K562 (cell line): ENCODE data around the gene SIGMAR1. TPM values are rescaled to one million over a fixed set of nuclear protein-coding genes. Genes with fewer than 3 reads are reported as not detected.

Experiments
- HDAC6 ChIP-seq: IDR thresholded peaks from 2 replicates; pipeline ENCODE4 v1.6.1; 2012; ENCODE audit warnings: low read depth, mild to moderate bottlenecking, control low read depth, inconsistent platforms, low read length, moderate library complexity
- NCOA4 ChIP-seq: fragments of 450-650 bp; IDR thresholded peaks from 2 replicates; pipeline ENCODE4 v1.6.1; 2018; ENCODE audit warnings: mild to moderate bottlenecking; ENCODE audit not compliant: partially characterized antibody
- NFXL1 ChIP-seq: fragments of 450-650 bp; formaldehyde crosslinking; IDR thresholded peaks from 2 replicates; pipeline ENCODE4 v1.4.0; 2021; ENCODE audit warnings: mild to moderate bottlenecking
- NRF1 ChIP-seq, 2 experiments: fragments of 450-650 bp; IDR thresholded peaks in 1 of 2; conservative IDR thresholded peaks in 1 of 2; 2 replicates each; pipeline ENCODE4 v1.6.1; 2014; ENCODE audit warnings: mild to moderate bottlenecking in 2 of 2
- ZMIZ1 ChIP-seq, 2 experiments: fragments of 150-350 bp in 1 of 2; IDR thresholded peaks; 2 replicates each; pipeline ENCODE4 v1.6.1; 2012 to 2016; ENCODE audit warnings: low read depth in 2 of 2, low read length in 2 of 2, mild to moderate bottlenecking in 1 of 2, moderate library complexity in 1 of 2
- ZNF518B ChIP-seq: fragments of 250-450 bp; sonication (Bioruptor Pico); IDR thresholded peaks from 2 replicates; pipeline ENCODE4 v1.5.0; 2021; ENCODE audit warnings: mild to moderate bottlenecking, moderate library complexity
- ZNF583 ChIP-seq: fragments of 250-450 bp; sonication (Bioruptor Pico); IDR thresholded peaks from 2 replicates; pipeline ENCODE4 v1.4.0; 2020
- polyA plus RNA-seq, 8 experiments: library from polyadenylated mRNA; depleted of rRNA in 4 of 8; stranded (reverse) in 5 of 8; unstranded in 3 of 8; fragments of >200 nt; fragmentation: Nextera tagmentation in 2 of 8; fragmentation: Illumina TruSeq in 1 of 8; extraction: Ambion mirVana in 2 of 8; extraction: Trizol in 1 of 8; gene quantifications; 2 replicates each; pipeline versions ENCODE4 v1.2.1 to v1.2.3, GENCODE V29; 2011 to 2014; ENCODE audit warnings: inconsistent platforms in 1 of 8, missing spikeins in 1 of 8
- total RNA-seq, 7 experiments: library from RNA; depleted of rRNA in 6 of 7; stranded (reverse); fragments of >200 nt in 6 of 7; fragmentation: Illumina TruSeq in 2 of 7; extraction: Trizol in 2 of 7; gene quantifications; 2 replicates each; pipeline versions ENCODE4 v1.2.1 to v1.2.3, GENCODE V29; 2011 to 2021; ENCODE audit warnings: low replicate concordance in 1 of 7

The SIGMAR1 gene
- total and polyA plus RNA-seq, 9 of the 15 experiments (the other 6 are each of a cell fraction or from before 2014, with no cell fraction given) = 6.9 to 80.0 (median 35.2) TPM

- TF ChIP-seq ZMIZ1 (IDR thresholded peaks at IDR 0.05; ENCODE audit: low read depth in 2 of 2, low read length in 2 of 2) = no peak
- TF ChIP-seq HDAC6 = no peak
- TF ChIP-seq ZNF518B (CRISPR knock-in tag) = no peak
- TF ChIP-seq NRF1 (conservative IDR thresholded peaks at IDR 0.05 in 1 of 2, IDR thresholded peaks at IDR 0.05 in 1 of 2) = no peak
- TF ChIP-seq ZNF583 (CRISPR knock-in tag) = no peak
- TF ChIP-seq NCOA4 = no peak
- no peak for TF ChIP-seq NFXL1 (CRISPR knock-in tag)
Observed at GRCh38 chr9:34686732-34687131, 49.1 kb upstream of the SIGMAR1 start (continued).
